Transverse colon (tissue), 3 donors: ENCODE results near the gene H2BK1.

ENCODE experiments used
- POLR2A ChIP-seq: fragments of 450-650 bp; IDR thresholded peaks from one replicate; pipeline ENCODE4 v1.6.1; 2016; ENCODE audit warnings: antibody characterized with exemption, mild to moderate bottlenecking, moderate library complexity
- TF ChIP-seq, protein P1 (sequence below), 5 experiments: fragments of 200-600 bp in 3 of 5; fragments of 450-650 bp in 2 of 5; sonication (generic) in 3 of 5; IDR thresholded peaks; 1 replicate in 2 of 5; 2 replicates in 3 of 5; pipeline ENCODE4 v1.5.1; 2016 to 2017; ENCODE audit warnings: antibody characterized with exemption in 5 of 5, inconsistent platforms in 3 of 5, mild to moderate bottlenecking in 2 of 5, moderate library complexity in 1 of 5

- TF ChIP-seq, protein P1, sequence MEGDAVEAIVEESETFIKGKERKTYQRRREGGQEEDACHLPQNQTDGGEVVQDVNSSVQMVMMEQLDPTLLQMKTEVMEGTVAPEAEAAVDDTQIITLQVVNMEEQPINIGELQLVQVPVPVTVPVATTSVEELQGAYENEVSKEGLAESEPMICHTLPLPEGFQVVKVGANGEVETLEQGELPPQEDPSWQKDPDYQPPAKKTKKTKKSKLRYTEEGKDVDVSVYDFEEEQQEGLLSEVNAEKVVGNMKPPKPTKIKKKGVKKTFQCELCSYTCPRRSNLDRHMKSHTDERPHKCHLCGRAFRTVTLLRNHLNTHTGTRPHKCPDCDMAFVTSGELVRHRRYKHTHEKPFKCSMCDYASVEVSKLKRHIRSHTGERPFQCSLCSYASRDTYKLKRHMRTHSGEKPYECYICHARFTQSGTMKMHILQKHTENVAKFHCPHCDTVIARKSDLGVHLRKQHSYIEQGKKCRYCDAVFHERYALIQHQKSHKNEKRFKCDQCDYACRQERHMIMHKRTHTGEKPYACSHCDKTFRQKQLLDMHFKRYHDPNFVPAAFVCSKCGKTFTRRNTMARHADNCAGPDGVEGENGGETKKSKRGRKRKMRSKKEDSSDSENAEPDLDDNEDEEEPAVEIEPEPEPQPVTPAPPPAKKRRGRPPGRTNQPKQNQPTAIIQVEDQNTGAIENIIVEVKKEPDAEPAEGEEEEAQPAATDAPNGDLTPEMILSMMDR (IDR thresholded peaks at IDR 0.05): no peak
- no peak for TF ChIP-seq POLR2A
Measured at GRCh38 chr7:151168787-151169162, 41.5 kb downstream of the H2BK1 start.
